ACC112 (cell line): ENCODE results near the gene NFAT5.

Source experiments
- H2AFZ ChIP-seq: fragments of 200-600 bp; sonication (generic); one replicate; pipeline ENCODE4 v1.6.0; 2017; ENCODE audit warnings: antibody characterized with exemption, low read length; ENCODE audit not compliant: unreplicated experiment
- H3K27ac ChIP-seq: fragments of 200-600 bp; sonication (generic); 2 replicates; pipeline ENCODE4 v1.5.1; 2014; ENCODE audit warnings: low read depth, mild to moderate bottlenecking, antibody characterized with exemption, low read length, moderate library complexity
- H3K27me3 ChIP-seq: fragments of 200-600 bp; sonication (generic); 2 replicates; pipeline ENCODE4 v1.6.1; 2014; ENCODE audit warnings: mild to moderate bottlenecking, antibody characterized with exemption, low read length, moderate library complexity, mixed read lengths; ENCODE audit not compliant: insufficient read depth
- H3K36me3 ChIP-seq: fragments of 200-600 bp; sonication (generic); 2 replicates; pipeline ENCODE4 v1.6.1; 2016; ENCODE audit warnings: mild to moderate bottlenecking, antibody characterized with exemption, low read length, moderate library complexity, mixed read lengths; ENCODE audit not compliant: insufficient read depth
- H3K4me1 ChIP-seq: fragments of 200-600 bp; sonication (generic); one replicate; pipeline ENCODE4 v1.6.1; 2016; ENCODE audit warnings: low read length, mixed read lengths; ENCODE audit not compliant: insufficient read depth, unreplicated experiment, control insufficient read depth
- H3K4me3 ChIP-seq: fragments of 200-600 bp; sonication (generic); 2 replicates; pipeline ENCODE4 v1.5.1; 2014; ENCODE audit warnings: mild to moderate bottlenecking, low read depth, low read length
- H3K79me2 ChIP-seq: fragments of 200-600 bp; sonication (generic); one replicate; pipeline ENCODE4 v1.6.0; 2016; ENCODE audit warnings: low read length; ENCODE audit not compliant: control insufficient read depth, unreplicated experiment, insufficient read depth

Gene NFAT5

DNA sequence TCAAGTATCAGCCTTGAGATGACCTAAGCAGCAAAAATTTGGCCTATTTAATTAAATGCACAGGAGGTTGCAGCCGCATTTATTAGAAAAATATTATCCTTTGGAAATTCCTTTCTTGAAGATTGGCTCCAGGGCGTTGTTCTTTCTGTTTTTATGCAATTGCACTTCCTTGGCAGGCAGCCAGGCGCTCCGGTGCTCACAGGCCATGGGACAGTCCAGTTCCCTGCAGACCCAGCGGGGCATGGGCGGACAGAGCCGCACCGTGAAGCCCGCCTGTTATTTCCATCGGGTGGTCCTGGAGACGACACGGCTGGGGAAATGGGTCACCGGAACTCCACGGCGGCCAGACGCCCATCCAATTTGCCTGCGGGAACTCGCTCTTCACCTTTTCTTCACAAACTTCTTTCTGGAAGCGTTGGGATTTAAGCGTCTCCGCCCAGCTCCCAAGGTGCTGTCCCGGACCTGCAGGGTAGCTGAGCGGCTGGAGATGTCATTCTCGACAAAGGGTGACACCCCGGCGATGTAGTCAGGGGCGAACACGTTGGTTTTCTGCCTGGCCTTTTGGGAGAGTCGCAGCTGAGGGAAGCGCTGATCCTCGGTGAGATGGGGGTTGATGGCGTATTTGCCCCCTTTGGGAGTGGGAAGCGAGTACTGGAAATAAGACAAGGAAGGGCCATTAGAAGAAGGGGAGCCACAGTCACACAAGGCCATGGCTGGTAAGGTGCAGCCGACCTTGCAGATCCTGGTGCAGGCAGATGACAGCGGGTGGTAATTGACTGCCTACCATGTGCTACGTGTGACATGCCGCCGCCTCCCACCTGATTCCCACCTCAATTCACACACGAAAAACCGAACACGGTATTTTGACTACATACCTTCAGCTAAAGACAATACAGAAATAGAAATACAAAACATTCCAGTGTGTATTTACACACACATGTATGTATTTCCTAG is 176.5 kb downstream of the NFAT5 start:
- Histone ChIP-seq H3K79me2 (peaks cover 6% of the 10 kb centered on the region), H3K4me1 (peaks cover 14% of the 10 kb centered on the region), H3K4me3 (0 out of 2 replicates have a peak overlapping the region, but pooled peaks have one; percentile 13), H3K27me3 (no peaks in the 10 kb centered on the region), H2AFZ (no peak overlapping the region), H3K27ac (peak overlapping the region; percentile 51), H3K36me3 (peaks cover 35% of the 10 kb centered on the region; the same call in 1 of the 2 replicates)

DNA sequence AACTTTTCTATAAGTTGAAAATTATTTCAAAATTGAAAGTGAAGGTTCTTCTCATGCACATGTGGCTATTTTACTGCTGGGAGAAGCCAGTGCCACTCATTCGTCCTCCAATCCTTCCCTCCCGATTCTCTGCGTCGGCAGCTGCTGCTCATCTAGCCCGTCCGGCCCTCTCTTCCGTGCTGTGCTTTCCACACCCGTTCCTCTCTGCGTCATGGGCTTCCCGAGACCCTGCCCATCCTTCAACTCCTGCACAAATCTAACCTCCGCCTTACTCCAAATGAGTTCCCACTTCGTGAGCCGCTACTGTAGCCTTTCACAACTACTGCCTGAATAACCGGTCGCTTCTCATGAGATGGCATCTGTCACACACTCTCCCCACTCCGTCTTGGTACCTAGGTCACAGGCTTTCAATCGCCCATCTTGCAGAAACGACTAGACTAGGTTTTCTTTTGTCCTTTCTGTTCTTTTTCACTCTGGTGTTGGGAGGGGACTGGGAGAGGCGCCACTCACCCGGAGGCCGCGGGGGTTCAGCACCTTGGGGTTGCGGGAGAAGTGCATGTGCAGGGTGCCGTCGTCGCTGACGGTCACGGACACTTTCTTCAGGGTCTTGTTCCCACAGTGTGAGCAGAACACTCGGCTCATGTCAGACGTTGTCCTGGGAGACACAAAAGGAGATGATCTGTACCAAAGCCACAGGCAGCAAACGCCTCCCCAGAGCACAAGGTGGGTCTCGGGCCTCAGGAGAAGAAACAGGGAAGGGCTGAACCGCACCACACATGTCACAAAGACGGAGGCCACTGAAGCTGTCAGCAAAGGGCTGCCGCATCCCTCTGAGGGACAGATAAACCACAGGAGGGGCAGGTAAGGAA is 178.8 kb downstream of the NFAT5 start:
- no peaks in the 10 kb centered on the region for H3K27me3 ChIP-seq
- peaks cover 14% of the 10 kb centered on the region for H3K4me1 ChIP-seq
- no peak overlapping the region for H3K4me3 ChIP-seq
- H3K79me2 ChIP-seq: peaks cover 11% of the 10 kb centered on the region
- no peak overlapping the region for H3K27ac ChIP-seq
- H2AFZ ChIP-seq: no peak overlapping the region
- H3K36me3 ChIP-seq: peaks cover 47% of the 10 kb centered on the region

DNA sequence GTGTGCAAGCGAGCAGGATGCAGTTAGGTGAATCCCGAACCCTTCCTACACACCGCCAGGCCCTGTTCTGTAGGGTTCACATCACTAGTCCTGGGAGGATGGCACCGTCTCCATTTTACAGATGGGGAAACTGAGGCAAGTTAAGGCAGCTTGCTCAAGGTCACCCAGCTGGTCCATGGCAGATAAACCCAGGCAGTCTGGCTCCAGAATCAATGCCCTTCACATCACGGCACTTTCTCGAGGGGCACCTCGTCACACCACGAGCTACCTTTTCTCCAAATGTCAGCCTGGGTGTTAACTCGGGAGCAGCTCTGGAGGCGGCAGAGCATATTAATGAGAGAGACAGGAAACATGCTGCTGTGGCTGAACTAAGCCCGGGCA is 179.5 kb downstream of the NFAT5 start:
- Histone ChIP-seq H3K4me1 (peaks cover 14% of the 10 kb centered on the region), H3K27me3 (no peaks in the 10 kb centered on the region), H3K79me2 (peaks cover 12% of the 10 kb centered on the region), H3K27ac (no peak overlapping the region), H3K36me3 (peaks cover 46% of the 10 kb centered on the region), H3K4me3 (no peak overlapping the region), H2AFZ (no peak overlapping the region)

DNA sequence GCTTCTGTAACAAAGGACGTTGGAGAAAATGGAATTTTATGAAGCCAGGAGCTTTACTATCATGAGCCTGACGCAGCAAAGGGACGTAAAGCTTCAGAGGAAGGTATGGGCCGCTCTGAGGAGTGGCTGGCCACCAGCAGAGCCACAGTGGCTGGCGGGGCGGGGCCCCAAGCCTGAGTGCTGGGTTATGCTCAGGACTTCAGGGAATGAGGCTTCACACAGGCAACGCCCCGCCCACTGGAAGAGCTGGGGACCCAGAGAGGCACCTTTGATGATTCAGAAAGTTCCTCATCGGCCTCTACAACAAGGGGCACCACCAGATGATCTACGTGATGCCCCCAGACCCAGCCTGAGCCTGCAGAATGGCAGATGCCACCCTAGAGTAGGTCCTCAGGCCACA is 180.2 kb downstream of the NFAT5 start:
- Histone ChIP-seq H3K4me1 (peaks cover 14% of the 10 kb centered on the region), H3K27ac (no peak overlapping the region), H3K36me3 (peaks cover 50% of the 10 kb centered on the region), H3K27me3 (no peaks in the 10 kb centered on the region), H2AFZ (no peak overlapping the region), H3K4me3 (no peak overlapping the region), H3K79me2 (peaks cover 20% of the 10 kb centered on the region)

DNA sequence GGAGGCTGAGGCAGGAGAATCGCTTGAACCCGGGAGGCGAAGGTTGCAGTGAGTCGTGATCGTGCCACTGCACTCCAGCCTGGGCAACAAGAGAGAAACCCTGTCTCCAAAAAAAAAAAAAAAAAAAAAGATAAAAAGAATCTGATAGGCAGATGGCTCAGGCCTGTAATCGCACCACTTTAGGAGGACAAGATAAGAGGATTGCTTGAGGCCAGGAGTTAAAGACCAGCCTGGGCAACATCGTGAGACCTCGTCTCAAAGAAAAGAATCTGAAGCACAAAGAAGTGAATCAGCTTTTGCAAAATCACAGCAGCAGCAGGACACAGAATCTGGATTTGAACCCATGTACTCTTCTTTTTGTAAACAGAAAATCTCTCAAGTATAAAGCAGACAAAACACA is 181.3 kb downstream of the NFAT5 start:
- H2AFZ ChIP-seq: no peak overlapping the region
- peaks cover 29% of the 10 kb centered on the region for H3K79me2 ChIP-seq
- no peaks in the 10 kb centered on the region for H3K27me3 ChIP-seq
- H3K27ac ChIP-seq: no peak overlapping the region
- H3K36me3 ChIP-seq: peaks cover 45% of the 10 kb centered on the region
- H3K4me1 ChIP-seq: peaks cover 3% of the 10 kb centered on the region
- no peak overlapping the region for H3K4me3 ChIP-seq

DNA sequence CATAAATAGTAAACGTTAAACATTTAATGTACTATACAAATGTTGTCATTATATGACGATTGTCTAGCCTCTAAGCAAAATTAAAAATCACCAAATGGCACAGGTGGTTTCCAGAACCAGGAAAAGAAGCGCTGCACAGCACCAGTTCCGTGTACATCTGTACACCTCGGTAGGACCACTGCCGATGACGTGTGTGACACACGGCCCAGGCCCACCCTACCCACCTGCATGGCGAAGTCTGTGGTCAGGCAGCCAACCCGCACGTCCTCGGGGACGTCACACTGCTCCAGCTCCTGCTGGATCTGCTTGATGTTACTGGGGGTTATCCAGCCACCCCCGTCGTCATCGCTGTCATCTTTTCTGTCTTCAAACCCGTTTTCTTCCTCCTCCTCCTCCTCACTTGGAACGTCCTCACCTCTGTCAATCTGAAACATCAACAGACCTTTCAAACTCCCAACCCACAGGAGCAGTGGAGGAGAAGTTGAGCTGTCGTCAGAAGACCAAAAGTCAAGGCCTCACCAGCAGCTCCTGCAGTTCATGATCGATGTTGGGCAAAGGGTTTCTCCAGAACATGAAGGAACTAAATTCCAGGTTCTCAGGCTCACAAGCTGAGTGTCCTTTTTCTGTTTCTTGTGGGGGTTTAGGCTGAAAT is 183.1 kb downstream of the NFAT5 start:
- Histone ChIP-seq H3K4me1 (peaks cover 7% of the 10 kb centered on the region), H2AFZ (no peak overlapping the region), H3K4me3 (no peak overlapping the region), H3K27ac (no peak overlapping the region), H3K36me3 (peaks cover 36% of the 10 kb centered on the region), H3K27me3 (no peaks in the 10 kb centered on the region), H3K79me2 (peaks cover 46% of the 10 kb centered on the region)

DNA sequence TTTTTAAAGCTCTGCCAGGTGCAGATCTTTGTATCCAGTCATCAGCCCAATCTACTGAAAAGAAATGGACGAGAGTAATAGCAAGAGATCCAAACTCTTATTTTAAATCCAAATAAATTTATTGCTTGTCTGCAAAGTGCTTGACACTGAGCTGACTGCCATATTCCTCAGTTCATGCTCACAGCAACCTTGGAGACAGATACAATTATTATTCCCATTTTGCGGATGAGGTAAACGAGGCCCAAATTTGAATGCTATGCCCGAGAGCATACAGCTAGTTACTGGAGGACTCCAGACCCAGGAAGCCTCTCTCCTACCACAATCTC is 188.3 kb downstream of the NFAT5 start:
- Histone ChIP-seq H3K27ac (peak overlapping the region; percentile 17; the same call in 1 of the 2 replicates), H3K36me3 (peaks cover 12% of the 10 kb centered on the region), H3K4me3 (peak overlapping the region; percentile 89), H2AFZ (peak overlapping the region; percentile 46), H3K27me3 (no peaks in the 10 kb centered on the region), H3K79me2 (peaks cover 47% of the 10 kb centered on the region), H3K4me1 (peaks cover 7% of the 10 kb centered on the region)
